Peyer's patch (tissue), 4 donors: Measurements from ENCODE around the gene POU2AF1. TPM values are rescaled to one million over a fixed set of nuclear protein-coding genes. Genes with fewer than 3 reads are reported as not detected.

Experiments
- DNase-seq, 3 donors: peaks; one replicate each; pipeline ENCODE4 v3.0.0-alpha.2; 2017 to 2019
- H3K27ac ChIP-seq, 4 donors: fragments of 200-600 bp; sonication (generic); one replicate each; pipeline ENCODE4 v1.5.1; 2016 to 2019
- H3K27me3 ChIP-seq, 2 donors: fragments of 200-600 bp; sonication (generic); one replicate each; pipeline ENCODE4 v1.5.1; 2019
- H3K36me3 ChIP-seq, 3 donors: fragments of 200-600 bp; sonication (generic); one replicate each; pipeline ENCODE4 v1.5.1; 2016 to 2019
- H3K4me1 ChIP-seq, 4 donors: fragments of 200-600 bp; sonication (generic); one replicate each; pipeline ENCODE4 v1.5.1; 2016 to 2019
- H3K4me3 ChIP-seq, 4 donors: fragments of 200-600 bp; sonication (generic); 1 replicate in 3 of 4; 2 replicates in 1 of 4; pipeline ENCODE4 v1.5.1; 2016 to 2019; ENCODE audit warnings: mild to moderate bottlenecking in 1 of 4
- H3K9me3 ChIP-seq, 4 donors: fragments of 200-600 bp; sonication (generic); one replicate each; pipeline ENCODE4 v1.5.1; 2016 to 2019; ENCODE audit warnings: mild to moderate bottlenecking in 1 of 4
- POLR2A ChIP-seq, 2 donors: fragments of 450-650 bp; IDR thresholded peaks; one replicate each; pipeline ENCODE4 v1.5.1; 2017; ENCODE audit warnings: antibody characterized with exemption in 2 of 2, mild to moderate bottlenecking in 2 of 2, moderate library complexity in 2 of 2
- small RNA-seq, 2 donors: library from RNA; depleted of rRNA; stranded (forward); fragments of <200 nt; gene quantifications; one replicate each; pipeline ENCODE3, GENCODE V24; 2016
- total RNA-seq, 4 donors: library from RNA; depleted of rRNA; stranded (reverse); fragments of >200 nt; gene quantifications; one replicate each; pipeline ENCODE4 v1.1.0, GENCODE V29; 2016
- TF ChIP-seq, protein P1 (sequence below), 6 experiments: fragments of 450-650 bp in 4 of 6; fragments of 200-600 bp in 2 of 6; sonication (generic) in 1 of 6; IDR thresholded peaks; one replicate each; pipeline ENCODE4 v1.5.1; 2017 to 2019; ENCODE audit warnings: antibody characterized with exemption in 6 of 6, mild to moderate bottlenecking in 3 of 6, moderate library complexity in 1 of 6

Gene POU2AF1
- total RNA-seq, 4 donors from 2014 or later, result 5.0 to 33.0 (median 5.4) TPM

DNA sequence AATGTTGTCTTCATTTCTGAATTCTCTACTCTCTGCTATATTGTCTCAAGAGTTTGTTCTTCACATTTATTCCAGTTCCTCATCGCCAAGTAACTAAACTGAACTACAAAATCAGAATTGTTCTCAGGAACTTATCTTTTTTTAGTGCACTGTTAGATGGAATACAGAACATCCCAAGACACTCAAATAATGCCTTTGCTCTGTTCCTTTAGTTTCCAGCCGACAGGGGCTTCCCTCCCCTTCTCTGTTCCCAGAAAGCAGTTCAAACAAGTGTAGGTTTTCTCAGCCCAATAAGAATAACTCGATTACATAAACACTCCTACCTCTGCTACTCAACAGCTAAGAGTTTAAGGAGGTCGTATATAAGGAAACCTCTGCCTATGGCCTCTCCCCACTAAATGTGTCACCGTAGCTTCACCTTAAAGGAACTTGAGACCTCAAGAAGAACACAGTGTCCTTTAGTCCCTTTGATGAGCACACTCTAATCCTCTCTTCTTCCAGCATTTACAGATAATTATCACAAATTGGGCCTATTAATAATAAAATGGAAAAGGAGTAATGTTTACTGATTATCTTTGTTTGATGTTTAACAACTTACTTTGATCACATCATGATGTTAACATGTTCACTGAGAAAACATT lies 73.8 kb downstream of the POU2AF1 start:
- TF ChIP-seq, protein P1, sequence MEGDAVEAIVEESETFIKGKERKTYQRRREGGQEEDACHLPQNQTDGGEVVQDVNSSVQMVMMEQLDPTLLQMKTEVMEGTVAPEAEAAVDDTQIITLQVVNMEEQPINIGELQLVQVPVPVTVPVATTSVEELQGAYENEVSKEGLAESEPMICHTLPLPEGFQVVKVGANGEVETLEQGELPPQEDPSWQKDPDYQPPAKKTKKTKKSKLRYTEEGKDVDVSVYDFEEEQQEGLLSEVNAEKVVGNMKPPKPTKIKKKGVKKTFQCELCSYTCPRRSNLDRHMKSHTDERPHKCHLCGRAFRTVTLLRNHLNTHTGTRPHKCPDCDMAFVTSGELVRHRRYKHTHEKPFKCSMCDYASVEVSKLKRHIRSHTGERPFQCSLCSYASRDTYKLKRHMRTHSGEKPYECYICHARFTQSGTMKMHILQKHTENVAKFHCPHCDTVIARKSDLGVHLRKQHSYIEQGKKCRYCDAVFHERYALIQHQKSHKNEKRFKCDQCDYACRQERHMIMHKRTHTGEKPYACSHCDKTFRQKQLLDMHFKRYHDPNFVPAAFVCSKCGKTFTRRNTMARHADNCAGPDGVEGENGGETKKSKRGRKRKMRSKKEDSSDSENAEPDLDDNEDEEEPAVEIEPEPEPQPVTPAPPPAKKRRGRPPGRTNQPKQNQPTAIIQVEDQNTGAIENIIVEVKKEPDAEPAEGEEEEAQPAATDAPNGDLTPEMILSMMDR (IDR thresholded peaks at IDR 0.05), result no peak
- no peak for TF ChIP-seq POLR2A (IDR thresholded peaks at IDR 0.05)
- DNase-seq, result no peak
- Histone ChIP-seq H3K27ac (no peak overlapping the region), H3K4me3 (no peak overlapping the region), H3K9me3 (no peaks in the 10 kb centered on the region), H3K4me1 (peaks cover 0 to 25% (median 0%) of the 10 kb centered on the region in 4 donors), H3K36me3 (no peaks in the 10 kb centered on the region), H3K27me3 (no peaks in the 10 kb centered on the region)

DNA sequence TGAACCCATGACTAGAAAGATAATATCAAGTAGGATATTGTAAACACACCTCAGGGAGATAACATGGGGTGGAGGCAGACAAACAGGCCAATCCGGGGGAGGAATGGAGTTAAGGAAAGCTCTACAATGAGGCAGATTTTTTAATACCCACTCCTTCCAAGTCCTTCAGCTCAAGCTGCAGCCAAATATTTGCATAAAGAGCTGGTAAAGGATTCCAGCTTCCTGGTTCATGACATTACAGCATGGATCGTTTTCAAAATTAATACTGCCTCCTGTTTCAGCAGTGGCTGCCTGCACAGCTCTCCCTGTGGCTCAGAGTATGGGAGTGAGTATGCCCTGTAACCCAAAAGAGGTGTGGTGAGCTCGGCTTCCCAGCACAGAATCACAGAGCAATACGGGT lies 75.6 kb downstream of the POU2AF1 start:
- Histone ChIP-seq H3K27me3 (no peaks in the 10 kb centered on the region), H3K4me1 (peaks cover 0 to 25% (median 5%) of the 10 kb centered on the region in 4 donors), H3K36me3 (no peaks in the 10 kb centered on the region), H3K4me3 (no peak overlapping the region), H3K27ac (peak overlapping the region in 3 of 4 donors; percentile 17 to 51 (median 43)), H3K9me3 (no peaks in the 10 kb centered on the region)
- TF ChIP-seq, protein P1 (IDR thresholded peaks at IDR 0.05), result no peak
- TF ChIP-seq POLR2A (IDR thresholded peaks at IDR 0.05), result no peak
- DNase-seq, result no peak

DNA sequence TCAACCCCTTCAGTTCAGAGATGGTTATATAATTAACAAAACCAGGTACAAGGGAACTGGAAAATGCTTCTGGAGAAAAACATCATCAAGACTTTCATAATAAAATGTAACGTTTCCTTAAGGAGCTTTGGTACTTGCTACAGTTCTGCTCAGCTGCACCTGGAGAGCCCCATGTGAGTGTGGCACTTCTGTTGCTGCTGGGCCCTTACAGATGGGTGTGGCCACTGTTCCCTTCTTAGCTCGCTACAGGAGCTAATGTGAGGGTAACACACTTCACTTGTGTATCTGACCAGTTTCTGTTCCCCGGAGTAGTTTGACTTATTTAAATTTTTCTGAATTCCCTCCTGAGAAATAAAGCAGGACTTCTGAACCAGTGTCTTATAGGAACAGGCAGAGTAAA lies 76.8 kb downstream of the POU2AF1 start:
- peaks cover 0 to 20% (median 6%) of the 10 kb centered on the region in 4 donors for H3K4me1 ChIP-seq
- H3K9me3 ChIP-seq, result no peaks in the 10 kb centered on the region
- H3K4me3 ChIP-seq, result no peak overlapping the region
- H3K36me3 ChIP-seq, result no peaks in the 10 kb centered on the region
- peak overlapping the region in 2 of 4 donors; percentile 12 to 51 for H3K27ac ChIP-seq
- TF ChIP-seq, protein P1 (IDR thresholded peaks at IDR 0.05), result no peak
- no peak for TF ChIP-seq POLR2A (IDR thresholded peaks at IDR 0.05)
- DNase-seq, result peak in 1 of 3 donors; percentile 61
- no peaks in the 10 kb centered on the region for H3K27me3 ChIP-seq

Small RNA genes lying within 50 kb of the gene (small RNA-seq; reads per million reads assigned to genes)
- 0 reads per million in 2 donors for gene MIR4491
- gene RNU2-60P, result 0 reads per million in 2 donors

Other genes with a start within 250 kb of the POU2AF1 start
- gene POU2AF2, start 133.6 kb downstream of the POU2AF1 start, total RNA-seq, result 1 to 10 TPM in 2 of 4 donors, not detected in 2; 1.2 to 4.4 TPM
- 10 to 100 TPM in 3 of 4 donors, 1 to 10 TPM in 1; 2.5 to 14.9 (median 11.4) TPM for gene POU2AF3, start 80.7 kb downstream of the POU2AF1 start, total RNA-seq
- not detected for gene BTG4, start 133.1 kb upstream of the POU2AF1 start, total RNA-seq
- not detected for gene HOATZ, start 135.5 kb upstream of the POU2AF1 start, total RNA-seq
- gene LAYN, start 161.4 kb upstream of the POU2AF1 start, total RNA-seq, result 10 to 100 TPM in 1 of 4 donors, 1 to 10 TPM in 3; 2.1 to 18.2 (median 4.2) TPM
- 10 to 100 TPM; 12.4 to 16.3 (median 14.4) TPM for gene SIK2, start 223.2 kb upstream of the POU2AF1 start, total RNA-seq